Smooth muscle cell (in vitro differentiated cells): ENCODE measurements around the gene VSTM2B. TPM values are rescaled to one million over a fixed set of nuclear protein-coding genes. Genes with fewer than 3 reads are reported as not detected.
"Not testable (repeated sequence)": the region's sequence is repeated elsewhere in the genome, so short reads cannot be mapped to it uniquely, and the experiment has no call there.

Experiments used
- DNase-seq: peaks from one replicate; lab custom pipeline; 2025; ENCODE audit not compliant: unreplicated experiment; lab: John Stamatoyannopoulos, UW
- H2AFZ ChIP-seq: fragments of 200-600 bp; sonication (generic); 2 replicates; pipeline ENCODE4 v1.6.0; 2016; ENCODE audit warnings: antibody characterized with exemption, low read depth, mild to moderate bottlenecking
- H3F3A ChIP-seq: fragments of 200-600 bp; sonication (generic); 2 replicates; pipeline ENCODE4 v1.6.0; 2017; ENCODE audit warnings: antibody characterized with exemption, low read depth
- H3K27ac ChIP-seq: fragments of 200-600 bp; sonication (generic); 2 replicates; pipeline ENCODE4 v1.5.1; 2016; ENCODE audit warnings: low read depth, mild to moderate bottlenecking
- H3K27me3 ChIP-seq: fragments of 200-600 bp; sonication (generic); 2 replicates; pipeline ENCODE4 v1.6.1; 2016; ENCODE audit warnings: low read depth, mild to moderate bottlenecking
- H3K36me3 ChIP-seq: fragments of 200-600 bp; sonication (generic); 2 replicates; pipeline ENCODE4 v1.5.1; 2016; ENCODE audit warnings: low read depth
- H3K4me1 ChIP-seq: fragments of 200-600 bp; sonication (generic); 2 replicates; pipeline ENCODE4 v1.5.1; 2016; ENCODE audit warnings: low read depth
- H3K4me2 ChIP-seq: fragments of 200-600 bp; sonication (generic); 2 replicates; pipeline ENCODE4 v1.6.0; 2016; ENCODE audit warnings: mild to moderate bottlenecking
- H3K4me3 ChIP-seq: fragments of 200-600 bp; sonication (generic); 2 replicates; pipeline ENCODE4 v1.5.1; 2016; ENCODE audit warnings: mild to moderate bottlenecking
- H3K79me2 ChIP-seq: fragments of 200-600 bp; sonication (generic); 2 replicates; pipeline ENCODE4 v1.6.0; 2016; ENCODE audit warnings: low read depth, mild to moderate bottlenecking
- H3K9ac ChIP-seq: fragments of 200-600 bp; sonication (generic); 2 replicates; pipeline ENCODE4 v1.6.0; 2016; ENCODE audit warnings: low read depth
- H3K9me3 ChIP-seq: fragments of 200-600 bp; sonication (generic); replicated peaks from 2 replicates; pipeline ENCODE4 v1.5.1; 2016; ENCODE audit warnings: low read depth
- H4K20me1 ChIP-seq: fragments of 200-600 bp; sonication (generic); 2 replicates; pipeline ENCODE4 v1.6.0; 2016; ENCODE audit warnings: low read depth
- WGBS: methylation state at CpG from one replicate; pipeline ENCODE4 v1.1.7; 2016; ENCODE audit warnings: low lambda C conversion rate; 5-methylcytosine and 5-hydroxymethylcytosine counted together
- polyA plus RNA-seq: library from polyadenylated mRNA; unstranded; fragments of >200 nt; fragmentation: Nextera tagmentation; extraction: Ambion mirVana; gene quantifications from 2 replicates; pipeline ENCODE4 v1.2.1, GENCODE V29; 2016
- total RNA-seq: library from RNA; depleted of rRNA; stranded (reverse); fragments of >200 nt; gene quantifications from 2 replicates; pipeline ENCODE4 v1.2.3, GENCODE V29; 2014
- TF ChIP-seq, protein P1 (sequence below): fragments of 200-600 bp; sonication (generic); IDR thresholded peaks from 2 replicates; pipeline ENCODE4 v1.5.1; 2017; ENCODE audit warnings: borderline replicate concordance, mild to moderate bottlenecking, antibody characterized with exemption; ENCODE audit not compliant: insufficient read depth, poor library complexity, severe bottlenecking

Gene VSTM2B
- total and polyA plus RNA-seq, 2 experiments from 2014 or later, result not detected

DNA sequence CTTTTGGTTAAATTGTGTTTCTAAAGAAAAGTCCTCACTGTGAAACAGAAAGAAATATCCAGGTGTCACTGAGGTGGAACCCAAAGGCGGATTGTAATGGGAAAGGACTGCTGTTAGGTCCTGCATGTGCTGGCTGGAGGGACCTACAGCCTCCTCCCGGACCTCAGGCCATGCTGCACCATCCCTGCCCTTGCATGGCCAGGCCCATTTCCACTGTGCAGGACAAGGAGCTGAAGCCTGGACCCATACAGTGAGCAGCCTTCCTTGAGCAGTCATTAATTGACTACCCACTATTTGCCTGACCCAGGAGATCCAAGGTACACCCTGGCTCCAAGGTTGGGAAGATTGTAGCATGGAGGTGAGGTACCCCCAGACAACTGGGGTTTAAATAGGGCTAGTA lies 17.6 kb downstream of the VSTM2B start:
- no peaks in the 10 kb centered on the region for H3K79me2 ChIP-seq
- DNase-seq, result no peak
- no peaks in the 10 kb centered on the region for H3K36me3 ChIP-seq
- TF ChIP-seq, protein P1, sequence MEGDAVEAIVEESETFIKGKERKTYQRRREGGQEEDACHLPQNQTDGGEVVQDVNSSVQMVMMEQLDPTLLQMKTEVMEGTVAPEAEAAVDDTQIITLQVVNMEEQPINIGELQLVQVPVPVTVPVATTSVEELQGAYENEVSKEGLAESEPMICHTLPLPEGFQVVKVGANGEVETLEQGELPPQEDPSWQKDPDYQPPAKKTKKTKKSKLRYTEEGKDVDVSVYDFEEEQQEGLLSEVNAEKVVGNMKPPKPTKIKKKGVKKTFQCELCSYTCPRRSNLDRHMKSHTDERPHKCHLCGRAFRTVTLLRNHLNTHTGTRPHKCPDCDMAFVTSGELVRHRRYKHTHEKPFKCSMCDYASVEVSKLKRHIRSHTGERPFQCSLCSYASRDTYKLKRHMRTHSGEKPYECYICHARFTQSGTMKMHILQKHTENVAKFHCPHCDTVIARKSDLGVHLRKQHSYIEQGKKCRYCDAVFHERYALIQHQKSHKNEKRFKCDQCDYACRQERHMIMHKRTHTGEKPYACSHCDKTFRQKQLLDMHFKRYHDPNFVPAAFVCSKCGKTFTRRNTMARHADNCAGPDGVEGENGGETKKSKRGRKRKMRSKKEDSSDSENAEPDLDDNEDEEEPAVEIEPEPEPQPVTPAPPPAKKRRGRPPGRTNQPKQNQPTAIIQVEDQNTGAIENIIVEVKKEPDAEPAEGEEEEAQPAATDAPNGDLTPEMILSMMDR, result no peak
- 73% methylated on average over 2 of the region's 2 CpGs for WGBS
- no peak overlapping the region for H3K27ac ChIP-seq
- no peak overlapping the region for H3K9ac ChIP-seq
- H3K27me3 ChIP-seq, result peaks cover 1% of the 10 kb centered on the region
- H2AFZ ChIP-seq, result no peak overlapping the region
- H3K4me3 ChIP-seq, result no peak overlapping the region
- no peaks in the 10 kb centered on the region for H3K9me3 ChIP-seq
- no peaks in the 10 kb centered on the region for H3F3A ChIP-seq
- H3K4me1 ChIP-seq, result no peaks in the 10 kb centered on the region
- H4K20me1 ChIP-seq, result no peaks in the 10 kb centered on the region
- H3K4me2 ChIP-seq, result no peak overlapping the region

DNA sequence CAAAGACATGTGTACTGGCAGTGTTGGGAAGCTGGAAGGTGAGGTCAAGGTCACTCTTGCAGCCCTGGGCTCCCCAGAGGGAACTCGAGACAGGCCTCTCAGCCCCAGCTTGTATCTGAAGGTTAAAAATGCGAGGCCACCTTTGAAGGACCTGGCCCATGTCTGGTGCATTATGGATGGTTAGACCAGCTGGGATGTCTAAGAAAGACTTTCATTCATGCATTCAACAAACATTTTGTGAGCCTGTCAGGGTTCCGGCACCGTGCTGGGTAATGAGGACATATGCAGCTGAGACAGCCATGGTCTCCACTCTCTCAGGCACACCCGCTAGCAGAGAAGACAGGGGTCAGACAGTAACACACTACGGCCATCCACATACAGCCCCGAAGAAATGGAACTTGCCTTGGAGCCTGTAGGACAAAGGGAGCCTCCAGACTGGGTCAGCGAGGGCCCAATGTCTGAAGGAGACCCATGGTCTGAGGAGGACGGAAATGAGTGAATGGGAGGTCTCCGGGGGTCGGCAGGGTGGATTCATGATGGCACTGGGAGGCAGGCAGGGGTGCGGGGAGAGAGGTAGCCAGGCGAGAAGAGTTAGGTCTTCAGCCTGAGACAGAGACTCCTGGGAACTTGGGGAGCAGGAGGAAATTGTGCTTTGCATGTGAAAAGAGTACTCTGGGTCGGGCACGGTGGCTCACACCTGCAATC lies 19.0 kb downstream of the VSTM2B start:
- TF ChIP-seq, protein P1, result no peak
- Histone ChIP-seq H3K4me3 (no peak overlapping the region), H3K27me3 (no peaks in the 10 kb centered on the region), H3K79me2 (no peaks in the 10 kb centered on the region), H3K4me2 (no peak overlapping the region), H3K9ac (no peak overlapping the region), H3K27ac (no peak overlapping the region), H3K4me1 (no peaks in the 10 kb centered on the region), H3K9me3 (no peaks in the 10 kb centered on the region), H4K20me1 (no peaks in the 10 kb centered on the region), H3F3A (no peaks in the 10 kb centered on the region), H3K36me3 (no peaks in the 10 kb centered on the region), H2AFZ (no peak overlapping the region)
- DNase-seq, result no peak
- WGBS, result 93% methylated on average over 15 of the region's 15 CpGs

DNA sequence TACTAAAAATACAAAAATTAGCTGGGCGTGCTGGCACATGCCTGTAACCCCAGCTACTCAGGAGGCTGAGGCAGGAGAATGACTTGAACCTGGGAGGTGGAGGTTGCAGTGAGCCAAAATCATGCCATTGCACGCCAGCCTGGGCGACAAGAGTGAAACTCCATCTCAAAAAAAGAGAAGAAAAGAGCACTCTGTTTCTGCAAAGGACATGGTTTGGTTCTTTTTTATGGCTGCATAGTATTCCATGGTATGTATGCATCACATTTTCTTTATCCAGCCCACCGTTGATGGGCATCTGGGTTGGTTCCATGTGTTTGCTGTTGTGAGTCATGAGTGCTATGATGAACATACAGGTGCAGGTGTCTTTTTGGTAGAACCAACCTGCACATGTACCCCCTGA lies 19.7 kb downstream of the VSTM2B start:
- H3K27me3 ChIP-seq, H2AFZ ChIP-seq, H3K4me3 ChIP-seq, H3K9me3 ChIP-seq, H3K4me1 ChIP-seq, H3K9ac ChIP-seq, H4K20me1 ChIP-seq, H3K4me2 ChIP-seq, H3F3A ChIP-seq, H3K27ac ChIP-seq, DNase-seq, H3K79me2 ChIP-seq, H3K36me3 ChIP-seq: not testable (repeated sequence)
- 96% methylated on average over 4 of the region's 4 CpGs for WGBS

DNA sequence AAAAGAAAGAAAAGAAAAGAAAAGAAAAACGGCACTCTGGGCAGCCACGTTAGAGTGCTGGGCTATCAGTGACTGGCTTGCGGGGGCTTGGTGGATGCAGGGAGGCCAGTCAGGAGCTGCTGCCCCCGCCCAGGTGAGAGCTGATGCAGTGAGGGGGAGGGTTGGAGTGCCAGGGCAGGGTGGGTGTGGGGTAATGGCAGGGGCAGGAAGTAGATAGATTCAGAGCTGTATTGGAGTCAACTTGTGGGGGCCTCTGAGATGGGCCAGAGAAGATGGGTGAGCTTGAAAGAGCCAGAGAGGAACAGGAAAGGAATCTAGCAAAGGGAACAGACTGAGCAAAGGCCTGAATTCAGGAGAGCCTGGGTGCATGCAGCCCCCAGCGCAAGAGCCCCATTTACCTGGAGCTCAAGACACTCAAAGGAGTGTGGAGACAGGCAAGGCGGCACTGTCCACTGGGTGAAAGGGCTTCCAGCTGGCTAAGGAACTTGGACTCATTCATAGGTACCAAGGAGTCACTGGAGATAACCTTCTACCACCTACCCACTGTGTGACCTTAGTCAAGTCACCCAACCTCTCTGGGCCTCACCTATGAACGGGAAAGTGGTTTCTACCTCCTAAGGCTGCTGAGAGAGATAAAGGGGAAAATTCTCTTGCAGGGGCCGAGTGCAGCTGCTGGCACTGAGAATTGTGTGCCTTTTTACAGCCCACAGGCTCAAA lies 20.2 kb downstream of the VSTM2B start:
- H3K4me1 ChIP-seq, result no peaks in the 10 kb centered on the region
- no peaks in the 10 kb centered on the region for H3K9me3 ChIP-seq
- no peak overlapping the region for H3K4me3 ChIP-seq
- WGBS, result 83% methylated on average over 8 of the region's 8 CpGs
- no peak for DNase-seq
- no peaks in the 10 kb centered on the region for H3K36me3 ChIP-seq
- no peaks in the 10 kb centered on the region for H3F3A ChIP-seq
- H3K9ac ChIP-seq, result no peak overlapping the region
- no peak overlapping the region for H3K27ac ChIP-seq
- H2AFZ ChIP-seq, result no peak overlapping the region
- TF ChIP-seq, protein P1, result no peak
- H4K20me1 ChIP-seq, result no peaks in the 10 kb centered on the region
- H3K27me3 ChIP-seq, result no peaks in the 10 kb centered on the region
- no peaks in the 10 kb centered on the region for H3K79me2 ChIP-seq
- no peak overlapping the region for H3K4me2 ChIP-seq
